Natural killer cell (primary cell): ENCODE measurements around the gene EFCAB6. TPM values are rescaled to one million over a fixed set of nuclear protein-coding genes. Genes with fewer than 3 reads are reported as not detected.

Experiments
- ATAC-seq, 3 donors: fragments of 150-1000 bp in 2 of 3; fragments of 200-7000 bp in 1 of 3; cut with Tn5 transposase; 1 replicate in 1 of 3; 2 replicates in 2 of 3; pipeline ENCODE4 v1.10.0; 2021; ENCODE audit warnings: mild to moderate bottlenecking in 2 of 3, moderate library complexity in 2 of 3
- DNase-seq, 2 donors: peaks; one replicate each; pipeline versions ENCODE4 v3.0.0 to v3.0.0-alpha.2; 2013 to 2021; ENCODE audit warnings: mixed read lengths in 1 of 2
- H3K27ac ChIP-seq: one replicate; pipeline ENCODE4 v1.5.1; 2013; ENCODE audit warnings: mild to moderate bottlenecking, low read length
- H3K27me3 ChIP-seq: one replicate; pipeline ENCODE4 v1.6.1; 2013; ENCODE audit warnings: low read length; ENCODE audit not compliant: control insufficient read depth, insufficient read depth
- H3K36me3 ChIP-seq: one replicate; pipeline ENCODE4 v1.6.1; 2013; ENCODE audit warnings: low read length; ENCODE audit not compliant: control insufficient read depth, insufficient read depth
- H3K4me1 ChIP-seq: one replicate; pipeline ENCODE4 v1.6.1; 2013; ENCODE audit warnings: low read length; ENCODE audit not compliant: control insufficient read depth, insufficient read depth
- H3K4me3 ChIP-seq: one replicate; pipeline ENCODE4 v1.5.1; 2013; ENCODE audit warnings: low read length
- H3K9me3 ChIP-seq: one replicate; pipeline ENCODE4 v1.6.1; 2013; ENCODE audit warnings: low read length; ENCODE audit not compliant: control insufficient read depth, insufficient read depth
- H3K27ac Mint-ChIP-seq, 2 donors: one replicate each; pipeline ENCODE4 v1.8.0; 2022; ENCODE audit warnings: mild to moderate bottlenecking in 2 of 2, mixed read lengths in 2 of 2, moderate library complexity in 1 of 2
- H3K27me3 Mint-ChIP-seq, 2 donors: one replicate each; pipeline ENCODE4 v1.8.0; 2022; ENCODE audit warnings: low read depth in 2 of 2, mixed read lengths in 2 of 2
- H3K36me3 Mint-ChIP-seq: one replicate; pipeline ENCODE4 v1.8.0; 2022; ENCODE audit warnings: mixed read lengths
- H3K4me1 Mint-ChIP-seq, 2 donors: one replicate each; pipeline ENCODE4 v1.8.0; 2022; ENCODE audit warnings: mixed read lengths in 2 of 2
- H3K4me3 Mint-ChIP-seq: one replicate; pipeline ENCODE4 v1.8.0; 2022; ENCODE audit warnings: mild to moderate bottlenecking, moderate library complexity, mixed read lengths
- H3K9me3 Mint-ChIP-seq, 2 donors: one replicate each; pipeline ENCODE4 v1.8.0; 2022; ENCODE audit warnings: mixed read lengths in 2 of 2
- CTCF ChIP-seq: fragments of 200-600 bp; IDR thresholded peaks from one replicate; pipeline ENCODE4 v1.8.0; 2022; ENCODE audit warnings: antibody characterized with exemption
- WGBS: methylation state at CpG from one replicate; pipeline ENCODE4 v1.1.7; 2013; ENCODE audit warnings: missing lambda C conversion rate; ENCODE audit not compliant: insufficient coverage; 5-methylcytosine and 5-hydroxymethylcytosine counted together
- intact Hi-C: fragments of 100-400 bp; cut with micrococcal nuclease; formaldehyde crosslinking; loops from one replicate; pipeline ENCODE4 v1.14.2; 2022
- total RNA-seq, 4 donors: library from RNA; stranded (reverse); fragments of 120-200 nt in 1 of 4; gene quantifications; one replicate each; pipeline versions ENCODE4 v1.2.3 to v1.2.4, GENCODE V29; 2013 to 2022

EFCAB6 gene
- total RNA-seq, 3 donors from 2014 or later (not counting 1 experiment from before 2014, with no cell fraction given): 0.23 to 0.35 (median 0.26) TPM

GRCh38 chr22:43636086-43636485 lies 176.0 kb downstream of the EFCAB6 start:
- Histone ChIP-seq H3K36me3 (no peaks in the 10 kb centered on the region), H3K4me1 (no peaks in the 10 kb centered on the region), H3K27ac (no peak overlapping the region), H3K9me3 (no peaks in the 10 kb centered on the region), H3K27me3 (no peaks in the 10 kb centered on the region), H3K4me3 (no peak overlapping the region)
- 88% methylated on average over 13 of the region's 13 CpGs for WGBS
- no peak for ATAC-seq
- H3K4me3 Mint-ChIP-seq: no peak overlapping the region
- no peaks in the 10 kb centered on the region for H3K4me1 Mint-ChIP-seq
- DNase-seq: no peak
- H3K36me3 Mint-ChIP-seq: peaks cover 11% of the 10 kb centered on the region
- H3K9me3 Mint-ChIP-seq: peaks cover 6 to 8% of the 10 kb centered on the region in 2 donors
- H3K27ac Mint-ChIP-seq: no peak overlapping the region
- H3K27me3 Mint-ChIP-seq: peaks cover 0 to 14% of the 10 kb centered on the region in 2 donors
- intact Hi-C loops: no loop called here
- no peak for TF ChIP-seq CTCF

GRCh38 chr22:43635101-43635500 lies 177.0 kb downstream of the EFCAB6 start:
- H3K9me3 ChIP-seq: no peaks in the 10 kb centered on the region
- no peak overlapping the region for H3K27ac ChIP-seq
- WGBS: 81% methylated on average over 9 of the region's 9 CpGs
- H3K4me1 Mint-ChIP-seq: no peaks in the 10 kb centered on the region
- no peak overlapping the region for H3K27ac Mint-ChIP-seq
- H3K4me1 ChIP-seq: no peaks in the 10 kb centered on the region
- H3K36me3 ChIP-seq: no peaks in the 10 kb centered on the region
- intact Hi-C loops: no loop called here
- no peaks in the 10 kb centered on the region for H3K27me3 ChIP-seq
- no peak overlapping the region for H3K4me3 ChIP-seq
- H3K9me3 Mint-ChIP-seq: peaks cover 6 to 8% of the 10 kb centered on the region in 2 donors
- H3K36me3 Mint-ChIP-seq: peaks cover 11% of the 10 kb centered on the region
- TF ChIP-seq CTCF: no peak
- DNase-seq: no peak
- H3K27me3 Mint-ChIP-seq: peaks cover 0 to 14% of the 10 kb centered on the region in 2 donors
- no peak for ATAC-seq
- no peak overlapping the region for H3K4me3 Mint-ChIP-seq

GRCh38 chr22:43634316-43634715 lies 177.8 kb downstream of the EFCAB6 start:
- intact Hi-C loops: no loop called here
- no peak for TF ChIP-seq CTCF
- peaks cover 3% of the 10 kb centered on the region for H3K36me3 Mint-ChIP-seq

GRCh38 chr22:43633631-43634285 lies 178.3 kb downstream of the EFCAB6 start:
- no peak for TF ChIP-seq CTCF
- Mint-ChIP-seq H3K27me3 (peaks cover 0 to 5% of the 10 kb centered on the region in 2 donors), H3K4me3 (no peak overlapping the region), H3K36me3 (no peaks in the 10 kb centered on the region), H3K4me1 (no peaks in the 10 kb centered on the region), H3K9me3 (no peaks in the 10 kb centered on the region), H3K27ac (no peak overlapping the region)
- no peak for ATAC-seq
- Histone ChIP-seq H3K27ac (no peak overlapping the region), H3K9me3 (no peaks in the 10 kb centered on the region), H3K27me3 (no peaks in the 10 kb centered on the region), H3K36me3 (no peaks in the 10 kb centered on the region), H3K4me3 (no peak overlapping the region), H3K4me1 (no peaks in the 10 kb centered on the region)
- intact Hi-C loops: no loop called here
- 44% methylated on average over 13 of the region's 13 CpGs for WGBS
- DNase-seq: no peak

More at GRCh38 chr22:43634316-43634715, 177.8 kb downstream of the EFCAB6 start:
- H3K9me3 ChIP-seq: no peaks in the 10 kb centered on the region
- H3K27me3 ChIP-seq: no peaks in the 10 kb centered on the region
- 92% methylated on average over 3 of the region's 4 CpGs for WGBS
- Mint-ChIP-seq H3K4me3 (no peak overlapping the region), H3K4me1 (no peaks in the 10 kb centered on the region), H3K27me3 (peaks cover 0 to 6% of the 10 kb centered on the region in 2 donors), H3K9me3 (peaks cover under 1 to 3% of the 10 kb centered on the region in 2 donors), H3K27ac (no peak overlapping the region)
- no peak overlapping the region for H3K27ac ChIP-seq
- no peak for ATAC-seq
- no peak overlapping the region for H3K4me3 ChIP-seq
- H3K36me3 ChIP-seq: no peaks in the 10 kb centered on the region
- DNase-seq: no peak
- no peaks in the 10 kb centered on the region for H3K4me1 ChIP-seq
